Smooth muscle cell (in vitro differentiated cells): Measurements from ENCODE around the gene TMEM202. TPM values are rescaled to one million over a fixed set of nuclear protein-coding genes. Genes with fewer than 3 reads are reported as not detected.

Experiments
- DNase-seq: peaks from one replicate; lab custom pipeline; 2025; ENCODE audit not compliant: unreplicated experiment; lab: John Stamatoyannopoulos, UW
- H2AFZ ChIP-seq: fragments of 200-600 bp; sonication (generic); 2 replicates; pipeline ENCODE4 v1.6.0; 2016; ENCODE audit warnings: antibody characterized with exemption, low read depth, mild to moderate bottlenecking
- H3F3A ChIP-seq: fragments of 200-600 bp; sonication (generic); 2 replicates; pipeline ENCODE4 v1.6.0; 2017; ENCODE audit warnings: antibody characterized with exemption, low read depth
- H3K27ac ChIP-seq: fragments of 200-600 bp; sonication (generic); 2 replicates; pipeline ENCODE4 v1.5.1; 2016; ENCODE audit warnings: low read depth, mild to moderate bottlenecking
- H3K27me3 ChIP-seq: fragments of 200-600 bp; sonication (generic); 2 replicates; pipeline ENCODE4 v1.6.1; 2016; ENCODE audit warnings: low read depth, mild to moderate bottlenecking
- H3K36me3 ChIP-seq: fragments of 200-600 bp; sonication (generic); 2 replicates; pipeline ENCODE4 v1.5.1; 2016; ENCODE audit warnings: low read depth
- H3K4me1 ChIP-seq: fragments of 200-600 bp; sonication (generic); 2 replicates; pipeline ENCODE4 v1.5.1; 2016; ENCODE audit warnings: low read depth
- H3K4me2 ChIP-seq: fragments of 200-600 bp; sonication (generic); 2 replicates; pipeline ENCODE4 v1.6.0; 2016; ENCODE audit warnings: mild to moderate bottlenecking
- H3K4me3 ChIP-seq: fragments of 200-600 bp; sonication (generic); 2 replicates; pipeline ENCODE4 v1.5.1; 2016; ENCODE audit warnings: mild to moderate bottlenecking
- H3K79me2 ChIP-seq: fragments of 200-600 bp; sonication (generic); 2 replicates; pipeline ENCODE4 v1.6.0; 2016; ENCODE audit warnings: low read depth, mild to moderate bottlenecking
- H3K9ac ChIP-seq: fragments of 200-600 bp; sonication (generic); 2 replicates; pipeline ENCODE4 v1.6.0; 2016; ENCODE audit warnings: low read depth
- H3K9me3 ChIP-seq: fragments of 200-600 bp; sonication (generic); replicated peaks from 2 replicates; pipeline ENCODE4 v1.5.1; 2016; ENCODE audit warnings: low read depth
- H4K20me1 ChIP-seq: fragments of 200-600 bp; sonication (generic); 2 replicates; pipeline ENCODE4 v1.6.0; 2016; ENCODE audit warnings: low read depth
- WGBS: methylation state at CpG from one replicate; pipeline ENCODE4 v1.1.7; 2016; ENCODE audit warnings: low lambda C conversion rate; 5-methylcytosine and 5-hydroxymethylcytosine counted together
- polyA plus RNA-seq: library from polyadenylated mRNA; unstranded; fragments of >200 nt; fragmentation: Nextera tagmentation; extraction: Ambion mirVana; gene quantifications from 2 replicates; pipeline ENCODE4 v1.2.1, GENCODE V29; 2016
- total RNA-seq: library from RNA; depleted of rRNA; stranded (reverse); fragments of >200 nt; gene quantifications from 2 replicates; pipeline ENCODE4 v1.2.3, GENCODE V29; 2014
- TF ChIP-seq, protein P1 (sequence below): fragments of 200-600 bp; sonication (generic); IDR thresholded peaks from 2 replicates; pipeline ENCODE4 v1.5.1; 2017; ENCODE audit warnings: borderline replicate concordance, mild to moderate bottlenecking, antibody characterized with exemption; ENCODE audit not compliant: insufficient read depth, poor library complexity, severe bottlenecking

Gene TMEM202
- total and polyA plus RNA-seq, 2 experiments from 2014 or later: not detected

DNA sequence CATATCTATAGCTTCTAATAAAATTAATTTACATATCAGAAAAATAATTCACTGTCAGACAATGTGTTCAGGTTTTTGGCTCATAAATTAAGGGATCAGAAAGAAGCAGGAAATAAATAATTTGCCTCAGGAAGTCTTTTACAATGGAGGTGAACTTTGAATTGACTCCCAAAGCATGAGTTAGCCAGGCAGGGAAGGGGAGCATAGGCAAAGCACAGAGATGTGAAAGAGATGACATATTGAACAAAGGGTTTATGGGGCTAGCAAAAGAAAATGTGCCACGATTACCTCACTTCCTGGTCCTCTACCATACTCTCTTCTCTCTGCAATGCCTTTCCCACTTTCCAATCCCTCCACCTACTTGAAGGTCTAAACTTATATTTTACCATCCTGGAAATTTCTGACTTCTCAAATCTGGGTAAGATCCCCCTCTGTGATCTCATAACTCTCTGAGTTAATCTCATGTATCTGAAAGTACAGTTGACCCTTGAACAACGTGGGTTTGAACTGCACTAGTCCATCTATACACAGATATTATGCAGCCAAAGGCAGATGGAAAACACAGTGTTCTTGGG, 18.2 kb upstream of the TMEM202 start:
- Histone ChIP-seq H3K9ac (no peak overlapping the region), H3K4me2 (no peak overlapping the region), H3K4me1 (peaks cover 4% of the 10 kb centered on the region), H3K4me3 (no peak overlapping the region), H3K36me3 (no peaks in the 10 kb centered on the region), H3F3A (no peaks in the 10 kb centered on the region), H3K27ac (no peak overlapping the region), H4K20me1 (no peaks in the 10 kb centered on the region), H3K79me2 (peaks cover 7% of the 10 kb centered on the region), H2AFZ (no peak overlapping the region), H3K27me3 (peaks cover 33% of the 10 kb centered on the region), H3K9me3 (no peaks in the 10 kb centered on the region)
- no peak for DNase-seq
- TF ChIP-seq, protein P1, sequence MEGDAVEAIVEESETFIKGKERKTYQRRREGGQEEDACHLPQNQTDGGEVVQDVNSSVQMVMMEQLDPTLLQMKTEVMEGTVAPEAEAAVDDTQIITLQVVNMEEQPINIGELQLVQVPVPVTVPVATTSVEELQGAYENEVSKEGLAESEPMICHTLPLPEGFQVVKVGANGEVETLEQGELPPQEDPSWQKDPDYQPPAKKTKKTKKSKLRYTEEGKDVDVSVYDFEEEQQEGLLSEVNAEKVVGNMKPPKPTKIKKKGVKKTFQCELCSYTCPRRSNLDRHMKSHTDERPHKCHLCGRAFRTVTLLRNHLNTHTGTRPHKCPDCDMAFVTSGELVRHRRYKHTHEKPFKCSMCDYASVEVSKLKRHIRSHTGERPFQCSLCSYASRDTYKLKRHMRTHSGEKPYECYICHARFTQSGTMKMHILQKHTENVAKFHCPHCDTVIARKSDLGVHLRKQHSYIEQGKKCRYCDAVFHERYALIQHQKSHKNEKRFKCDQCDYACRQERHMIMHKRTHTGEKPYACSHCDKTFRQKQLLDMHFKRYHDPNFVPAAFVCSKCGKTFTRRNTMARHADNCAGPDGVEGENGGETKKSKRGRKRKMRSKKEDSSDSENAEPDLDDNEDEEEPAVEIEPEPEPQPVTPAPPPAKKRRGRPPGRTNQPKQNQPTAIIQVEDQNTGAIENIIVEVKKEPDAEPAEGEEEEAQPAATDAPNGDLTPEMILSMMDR: no peak
- WGBS: 75% methylated on average over 2 of the region's 2 CpGs

DNA sequence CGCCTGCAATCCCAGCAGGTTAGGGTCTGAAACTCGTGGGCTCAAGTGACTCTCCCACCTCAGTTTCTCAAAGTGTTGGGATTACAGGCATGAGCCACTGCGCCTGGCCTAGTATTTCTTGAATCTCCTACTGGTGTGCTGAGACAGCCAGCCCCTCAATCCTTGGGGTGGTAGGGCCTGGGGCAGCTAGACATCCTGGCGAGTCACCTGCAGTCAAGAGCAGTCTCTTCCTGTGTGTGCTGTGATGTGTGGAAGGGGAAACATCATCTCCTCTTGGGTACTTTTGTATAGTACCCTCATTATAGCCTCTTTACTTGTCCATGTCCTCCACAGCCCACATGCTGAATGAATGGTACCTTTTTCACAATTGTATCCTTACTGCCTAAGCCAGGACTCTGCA, 17.4 kb upstream of the TMEM202 start:
- H3K36me3 ChIP-seq: no peaks in the 10 kb centered on the region
- H3K79me2 ChIP-seq: no peaks in the 10 kb centered on the region
- H3K9ac ChIP-seq: no peak overlapping the region
- H3K4me1 ChIP-seq: peaks cover 4% of the 10 kb centered on the region
- H3K4me3 ChIP-seq: no peak overlapping the region
- TF ChIP-seq, protein P1: no peak
- H4K20me1 ChIP-seq: no peaks in the 10 kb centered on the region
- WGBS: 78% methylated on average over 4 of the region's 4 CpGs
- DNase-seq: no peak
- H3K27me3 ChIP-seq: peaks cover 41% of the 10 kb centered on the region
- no peak overlapping the region for H3K4me2 ChIP-seq
- H3F3A ChIP-seq: no peaks in the 10 kb centered on the region
- no peak overlapping the region for H2AFZ ChIP-seq
- no peaks in the 10 kb centered on the region for H3K9me3 ChIP-seq
- H3K27ac ChIP-seq: no peak overlapping the region

DNA sequence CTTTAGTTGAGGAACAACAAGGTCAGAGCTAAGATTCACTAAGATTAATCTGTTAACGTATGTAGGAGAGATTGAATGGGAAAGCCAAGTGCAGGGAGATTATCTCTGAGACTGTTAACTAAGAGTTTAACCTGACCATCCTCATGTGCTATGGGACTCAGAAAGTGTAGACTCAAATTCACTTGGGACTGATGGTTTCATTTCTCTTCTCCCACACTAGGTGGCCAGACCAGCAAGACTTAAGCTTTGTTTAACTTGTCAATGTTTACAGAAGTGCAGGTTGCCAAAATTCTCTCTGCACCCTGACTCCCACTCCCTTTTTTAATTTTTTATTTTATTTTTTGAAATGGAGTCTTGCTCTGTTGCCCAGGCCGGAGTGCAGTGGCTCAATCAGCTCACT, 16.0 kb upstream of the TMEM202 start:
- H3F3A ChIP-seq: no peaks in the 10 kb centered on the region
- TF ChIP-seq, protein P1: peak; percentile 4
- H3K4me2 ChIP-seq: no peak overlapping the region
- no peak overlapping the region for H2AFZ ChIP-seq
- peaks cover 52% of the 10 kb centered on the region for H3K27me3 ChIP-seq
- DNase-seq: no peak
- H4K20me1 ChIP-seq: no peaks in the 10 kb centered on the region
- H3K9ac ChIP-seq: no peak overlapping the region
- H3K27ac ChIP-seq: no peak overlapping the region
- no peaks in the 10 kb centered on the region for H3K36me3 ChIP-seq
- H3K4me3 ChIP-seq: no peak overlapping the region
- H3K9me3 ChIP-seq: no peaks in the 10 kb centered on the region
- H3K4me1 ChIP-seq: no peaks in the 10 kb centered on the region
- no peaks in the 10 kb centered on the region for H3K79me2 ChIP-seq
- WGBS: 71% methylated on average over 2 of the region's 2 CpGs

DNA sequence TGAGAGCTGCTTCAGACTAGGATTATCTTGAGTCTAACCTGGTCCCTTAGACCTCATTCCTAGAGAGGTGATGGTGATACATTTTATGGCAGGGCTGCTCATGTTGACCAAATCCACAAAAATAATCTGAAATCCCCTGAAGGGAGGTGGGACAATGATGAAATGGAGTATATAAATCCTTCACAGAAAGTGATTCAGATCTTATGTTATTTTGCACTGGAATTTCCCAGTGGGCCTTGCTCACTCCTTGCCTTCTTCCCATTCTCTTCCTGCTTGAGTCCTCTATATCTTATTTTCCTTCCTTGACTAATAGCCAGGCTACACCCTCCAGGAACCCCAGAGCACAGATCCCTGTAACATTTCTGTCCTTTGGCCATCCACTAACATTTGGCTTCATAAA, 10.4 kb upstream of the TMEM202 start:
- no peaks in the 10 kb centered on the region for H3K9me3 ChIP-seq
- H3K4me3 ChIP-seq: no peak overlapping the region
- H3K79me2 ChIP-seq: no peaks in the 10 kb centered on the region
- no peaks in the 10 kb centered on the region for H3F3A ChIP-seq
- H2AFZ ChIP-seq: no peak overlapping the region
- no peaks in the 10 kb centered on the region for H3K36me3 ChIP-seq
- H3K4me1 ChIP-seq: no peaks in the 10 kb centered on the region
- H3K27me3 ChIP-seq: peaks cover 69% of the 10 kb centered on the region
- H4K20me1 ChIP-seq: no peaks in the 10 kb centered on the region
- TF ChIP-seq, protein P1: no peak
- H3K4me2 ChIP-seq: no peak overlapping the region
- H3K9ac ChIP-seq: no peak overlapping the region
- no peak for DNase-seq
- H3K27ac ChIP-seq: no peak overlapping the region
